ENCODE measurements around the gene CIB4. TPM values are rescaled to one million over a fixed set of nuclear protein-coding genes. Genes with fewer than 3 reads are reported as not detected.

Gene CIB4
- total and polyA plus RNA-seq, 2 donors from 2014 or later = not detected

DNA sequence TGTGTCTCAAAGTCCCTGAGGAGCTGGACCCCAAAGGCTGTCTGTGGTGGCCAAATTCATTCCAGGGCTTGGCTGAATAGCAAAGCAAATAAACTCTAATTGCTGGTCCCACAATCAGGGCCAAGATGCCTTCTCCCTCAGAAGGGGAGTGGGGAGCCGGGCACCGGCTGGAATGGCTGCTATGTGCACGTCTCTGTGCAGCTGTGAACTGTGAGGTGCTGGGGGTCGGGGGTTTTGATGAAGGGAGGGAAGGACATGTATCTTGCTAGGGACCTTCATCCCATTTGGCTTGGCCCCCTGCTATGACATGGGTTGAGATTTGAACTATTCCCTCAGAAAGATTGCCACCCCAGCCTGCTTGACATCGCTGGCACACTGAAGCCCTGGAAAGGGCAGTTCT, 60.4 kb downstream of the CIB4 start:
- no peaks in the 10 kb centered on the region for H3K9me3 ChIP-seq (ENCODE audit: control insufficient read depth in 2 of 3, insufficient read depth in 1 of 3, low read length in 3 of 3)
- H3K36me3 ChIP-seq (ENCODE audit: control insufficient read depth in 2 of 3, insufficient read depth in 3 of 3, low read length in 3 of 3) = no peaks in the 10 kb centered on the region
- H3K9ac ChIP-seq (ENCODE audit: low read length in 3 of 3) = no peak overlapping the region
- intact Hi-C loops (cut with DNase I) = no loop called here
- no peak for TF ChIP-seq CTCF (IDR thresholded peaks at IDR 0.05; ENCODE audit: borderline replicate concordance, extremely low read depth, insufficient read depth)
- FAIRE-seq = no peak
- no peak for DNase-seq
- H3K27ac ChIP-seq (ENCODE audit: low read depth in 2 of 2, low read length in 2 of 2) = no peak overlapping the region
- no peak overlapping the region for H3K4me3 ChIP-seq (ENCODE audit: low read length in 3 of 3)
- H3K4me1 ChIP-seq (ENCODE audit: control insufficient read depth in 2 of 3, insufficient read depth in 2 of 3, low read depth in 1 of 3, low read length in 3 of 3) = no peaks in the 10 kb centered on the region
- no peaks in the 10 kb centered on the region for H3K27me3 ChIP-seq (ENCODE audit: control insufficient read depth, insufficient read depth, low read length)

DNA sequence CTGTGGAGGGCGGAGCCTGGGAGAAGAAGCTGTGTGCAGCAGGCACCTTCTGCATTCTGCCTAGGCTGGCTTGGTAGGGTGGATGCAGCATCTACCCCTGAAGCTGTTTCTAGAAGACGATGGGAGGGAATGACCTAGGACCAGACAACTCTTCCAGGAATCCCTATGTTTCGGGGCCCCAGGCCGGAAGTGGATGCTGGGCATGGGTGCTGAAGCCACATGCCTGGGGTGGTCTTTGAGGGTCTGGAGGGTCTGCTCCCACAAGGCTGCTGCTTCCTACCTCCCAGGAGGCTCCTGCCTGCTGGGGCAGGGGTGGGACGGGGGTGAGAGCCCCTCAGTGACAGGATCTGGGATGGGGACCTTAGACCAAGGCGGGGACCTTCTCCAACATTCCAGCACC, 61.0 kb downstream of the CIB4 start:
- H3K9ac ChIP-seq (ENCODE audit: low read length in 3 of 3) = no peak overlapping the region
- no peaks in the 10 kb centered on the region for H3K27me3 ChIP-seq (ENCODE audit: control insufficient read depth, insufficient read depth, low read length)
- DNase-seq = no peak
- no peaks in the 10 kb centered on the region for H3K9me3 ChIP-seq (ENCODE audit: control insufficient read depth in 2 of 3, insufficient read depth in 1 of 3, low read length in 3 of 3)
- no peak for TF ChIP-seq CTCF (IDR thresholded peaks at IDR 0.05; ENCODE audit: borderline replicate concordance, extremely low read depth, insufficient read depth)
- FAIRE-seq = no peak
- no peak overlapping the region for H3K4me3 ChIP-seq (ENCODE audit: low read length in 3 of 3)
- no peaks in the 10 kb centered on the region for H3K4me1 ChIP-seq (ENCODE audit: control insufficient read depth in 2 of 3, insufficient read depth in 2 of 3, low read depth in 1 of 3, low read length in 3 of 3)
- intact Hi-C loops (cut with DNase I) = no loop called here
- no peaks in the 10 kb centered on the region for H3K36me3 ChIP-seq (ENCODE audit: control insufficient read depth in 2 of 3, insufficient read depth in 3 of 3, low read length in 3 of 3)
- no peak overlapping the region for H3K27ac ChIP-seq (ENCODE audit: low read depth in 2 of 2, low read length in 2 of 2)

DNA sequence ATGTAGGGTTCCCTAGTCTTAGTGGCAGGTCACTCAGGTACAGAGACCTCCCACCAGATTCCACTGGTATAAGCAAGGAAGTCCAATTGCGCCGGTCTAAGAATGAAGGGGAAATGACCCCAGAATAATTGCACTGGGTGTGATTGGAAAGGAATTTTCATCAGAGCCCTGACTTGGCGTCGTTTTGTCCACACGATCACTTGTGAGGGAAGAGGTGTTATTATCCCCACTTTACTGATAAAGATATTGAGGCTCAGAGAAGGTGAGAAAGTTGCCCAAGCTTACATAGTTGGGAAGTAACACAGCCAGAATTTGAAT, 61.5 kb downstream of the CIB4 start:
- Histone ChIP-seq H3K4me1 (ENCODE audit: control insufficient read depth in 2 of 3, insufficient read depth in 2 of 3, low read depth in 1 of 3, low read length in 3 of 3) (no peaks in the 10 kb centered on the region), H3K27me3 (ENCODE audit: control insufficient read depth, insufficient read depth, low read length) (no peaks in the 10 kb centered on the region), H3K27ac (ENCODE audit: low read depth in 2 of 2, low read length in 2 of 2) (no peak overlapping the region), H3K9ac (ENCODE audit: low read length in 3 of 3) (no peak overlapping the region), H3K4me3 (ENCODE audit: low read length in 3 of 3) (no peak overlapping the region), H3K36me3 (ENCODE audit: control insufficient read depth in 2 of 3, insufficient read depth in 3 of 3, low read length in 3 of 3) (no peaks in the 10 kb centered on the region), H3K9me3 (ENCODE audit: control insufficient read depth in 2 of 3, insufficient read depth in 1 of 3, low read length in 3 of 3) (no peaks in the 10 kb centered on the region)
- DNase-seq (no peak), FAIRE-seq (no peak)
- intact Hi-C loops (cut with DNase I) = no loop called here
- TF ChIP-seq CTCF (IDR thresholded peaks at IDR 0.05; ENCODE audit: borderline replicate concordance, extremely low read depth, insufficient read depth) = no peak

- no peak for FAIRE-seq
- Histone ChIP-seq H3K27me3 (ENCODE audit: control insufficient read depth, insufficient read depth, low read length) (no peaks in the 10 kb centered on the region), H3K9ac (ENCODE audit: low read length in 3 of 3) (no peak overlapping the region), H3K4me3 (ENCODE audit: low read length in 3 of 3) (no peak overlapping the region), H3K9me3 (ENCODE audit: control insufficient read depth in 2 of 3, insufficient read depth in 1 of 3, low read length in 3 of 3) (no peaks in the 10 kb centered on the region), H3K4me1 (ENCODE audit: control insufficient read depth in 2 of 3, insufficient read depth in 2 of 3, low read depth in 1 of 3, low read length in 3 of 3) (no peaks in the 10 kb centered on the region), H3K27ac (ENCODE audit: low read depth in 2 of 2, low read length in 2 of 2) (no peak overlapping the region), H3K36me3 (ENCODE audit: control insufficient read depth in 2 of 3, insufficient read depth in 3 of 3, low read length in 3 of 3) (no peaks in the 10 kb centered on the region)
- TF ChIP-seq CTCF (IDR thresholded peaks at IDR 0.05; ENCODE audit: borderline replicate concordance, extremely low read depth, insufficient read depth) = no peak
- DNase-seq = peak in 1 of 5 donors; percentile 26
- intact Hi-C loops (cut with DNase I) = no loop called here
Measured at GRCh38 chr2:26579025-26579722, 62.0 kb downstream of the CIB4 start.
